CD4-positive, alpha-beta T cell treated with Interleukin-21 for 1 hour (primary cell): ENCODE data around the gene NUFIP2.
"Not testable (repeated sequence)": the region's sequence is repeated elsewhere in the genome, so short reads cannot be mapped to it uniquely, and the experiment has no call there.

ENCODE experiments used
- DNase-seq: peaks from one replicate; pipeline ENCODE4 v3.0.0-alpha.2; 2020

The NUFIP2 gene

GRCh38 chr17:29235904-29236303, 58.0 kb downstream of the NUFIP2 start:
- DNase-seq, result no peak

DNA sequence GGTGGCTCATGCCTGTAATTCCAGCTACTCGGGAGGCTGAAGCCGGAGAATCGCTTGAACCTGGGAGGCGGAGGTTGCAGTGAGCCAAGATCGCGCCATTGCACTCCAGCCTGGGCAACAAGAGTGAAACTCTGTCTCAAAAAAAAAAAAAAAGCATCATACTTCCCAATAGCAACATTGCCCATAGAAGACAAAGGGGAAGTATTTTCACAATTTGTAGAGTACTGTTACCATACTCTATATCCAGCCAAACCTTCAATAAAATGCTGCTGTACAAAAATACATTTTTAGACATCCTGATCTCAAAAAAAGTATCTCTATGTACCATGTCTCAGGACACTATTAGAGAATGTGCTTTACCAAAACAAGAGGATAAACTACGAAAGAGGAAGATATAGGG, 59.0 kb downstream of the NUFIP2 start:
- DNase-seq, result not testable (repeated sequence)

DNA sequence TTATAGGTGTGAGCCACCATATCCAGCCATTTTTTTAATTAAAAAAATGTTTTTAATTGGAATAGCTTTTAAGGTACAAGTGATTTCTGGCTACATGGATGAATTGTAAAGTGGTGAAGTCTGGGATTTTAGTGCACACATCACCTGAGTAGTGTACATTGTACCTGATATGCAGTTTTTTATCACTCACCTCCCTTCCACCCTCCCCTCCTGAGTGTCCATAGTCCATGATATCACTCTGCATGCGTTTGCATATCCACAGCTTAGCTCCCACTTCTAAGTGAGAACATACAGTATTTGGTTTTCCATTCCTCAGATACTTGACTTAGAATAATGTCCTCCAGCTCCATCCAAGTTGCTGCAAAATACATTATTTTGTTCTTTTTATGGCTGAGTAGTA, 60.6 kb downstream of the NUFIP2 start:
- no peak for DNase-seq

DNA sequence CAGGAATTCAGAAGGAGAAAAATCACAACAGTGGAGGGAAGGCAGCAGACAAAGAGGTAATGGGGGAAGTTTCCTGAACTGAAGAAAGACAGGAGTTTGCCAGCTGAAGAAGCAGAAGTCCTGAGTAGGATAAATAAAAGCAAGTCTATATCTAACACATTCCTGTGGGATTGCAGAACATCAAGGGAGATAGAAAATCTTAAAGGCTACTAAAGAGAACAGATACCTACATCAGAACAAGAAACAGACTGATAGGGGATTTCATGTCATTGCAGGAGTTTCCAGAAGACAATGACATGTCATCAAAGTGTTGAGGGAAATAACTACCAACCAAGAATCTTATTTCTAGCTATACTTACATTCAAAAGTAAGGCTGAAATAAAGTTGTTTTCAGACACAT, 68.6 kb downstream of the NUFIP2 start:
- DNase-seq, result no peak

GRCh38 chr17:29221338-29221737, 72.6 kb downstream of the NUFIP2 start:
- DNase-seq, result not testable (repeated sequence)

DNA sequence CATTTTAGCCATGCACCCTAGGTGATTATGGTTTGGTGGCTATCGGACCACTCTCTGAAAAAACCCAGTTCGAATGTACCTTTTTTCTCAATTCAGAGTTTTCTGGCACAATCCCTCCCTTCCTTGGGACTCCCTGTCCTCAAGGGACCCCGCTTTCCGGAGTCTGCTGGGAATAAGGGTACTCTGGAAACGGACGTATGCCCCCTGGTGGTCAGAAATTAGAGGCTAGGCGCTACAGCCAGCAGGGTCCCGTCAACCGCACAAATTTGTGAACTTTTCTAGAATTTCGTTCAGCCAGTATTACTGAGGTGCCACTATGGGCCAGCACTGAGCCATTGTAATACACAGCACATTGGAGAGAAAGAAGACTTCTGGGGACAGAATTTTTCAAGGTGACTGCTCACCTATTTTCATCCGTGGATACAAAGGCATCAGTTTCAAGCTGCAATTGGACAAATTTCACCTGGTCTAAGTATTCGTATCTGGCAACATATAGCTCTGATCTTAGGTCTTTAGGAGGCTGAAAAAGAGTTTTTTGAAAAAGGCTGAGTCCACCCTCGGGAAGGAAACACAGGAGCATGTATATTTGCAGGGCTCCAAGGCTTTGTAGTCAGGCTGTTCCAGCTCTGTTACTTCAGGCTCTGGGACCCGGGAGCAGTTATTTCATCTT, 74.4 kb downstream of the NUFIP2 start:
- peak; percentile 72 for DNase-seq

DNA sequence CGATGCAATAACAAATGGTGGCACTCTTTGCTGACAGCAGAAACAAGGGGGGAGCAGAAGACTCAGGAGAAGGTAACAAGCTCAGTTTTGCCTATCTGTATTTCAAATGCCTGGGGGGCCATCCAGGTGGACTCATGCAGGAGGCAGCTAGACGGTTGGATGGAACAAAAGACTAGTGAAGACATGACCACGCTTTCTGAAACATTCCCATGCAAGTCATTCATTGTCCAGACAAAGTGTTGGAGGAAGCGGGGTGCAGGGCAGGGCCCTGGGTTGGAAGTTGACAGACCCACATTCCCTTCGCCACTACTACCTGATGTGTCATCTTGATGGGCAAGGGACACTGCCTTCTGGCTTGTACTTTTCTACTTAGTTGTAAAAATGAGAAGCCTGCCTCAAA, 77.1 kb downstream of the NUFIP2 start:
- no peak for DNase-seq

GRCh38 chr17:29216181-29216580, 77.8 kb downstream of the NUFIP2 start:
- no peak for DNase-seq

DNA sequence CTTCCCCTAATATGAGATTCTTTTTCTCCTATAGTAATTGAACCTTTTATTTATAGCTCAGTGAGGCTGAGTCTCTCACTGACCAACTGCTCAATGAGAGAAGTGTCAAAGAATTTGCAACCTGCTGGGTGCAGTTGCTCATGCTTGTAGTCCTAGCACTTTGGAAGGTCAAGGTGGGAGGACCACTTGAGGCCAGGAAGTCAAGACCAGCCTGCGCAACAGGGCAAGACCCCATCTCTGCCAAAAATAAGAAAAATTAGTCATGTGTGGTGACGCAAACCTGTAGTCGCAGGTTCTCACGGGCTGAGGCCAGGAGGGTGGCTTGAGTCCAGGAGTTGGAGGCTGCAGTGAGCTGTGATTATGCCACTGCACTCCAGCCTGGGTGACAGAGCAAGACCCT, 78.2 kb downstream of the NUFIP2 start:
- DNase-seq, result no peak

DNA sequence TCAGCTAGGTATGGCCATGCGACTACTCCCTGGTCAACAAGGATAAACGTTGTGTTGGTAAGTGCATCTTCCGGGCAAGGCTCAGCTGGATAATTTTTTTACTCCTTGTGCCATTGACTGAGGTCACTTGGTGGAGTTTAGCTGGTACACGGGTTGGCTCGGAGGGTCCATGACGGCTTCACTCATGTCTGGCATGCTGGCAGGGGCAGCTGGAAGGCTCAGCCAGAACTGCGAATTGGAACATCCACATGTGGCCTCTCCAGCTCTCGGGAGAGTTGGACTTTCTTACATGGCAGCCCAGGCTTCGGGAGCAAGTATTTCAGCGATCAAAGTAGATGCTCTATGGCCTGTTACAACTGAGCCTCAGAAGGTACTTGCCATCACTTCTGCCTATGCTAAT, 78.8 kb downstream of the NUFIP2 start:
- no peak for DNase-seq

GRCh38 chr17:29214215-29215146, 79.5 kb downstream of the NUFIP2 start:
- no peak for DNase-seq

- DNase-seq, result no peak
These were observed 81.2 kb downstream of the NUFIP2 start for GRCh38 chr17:29212681-29213121.

- DNase-seq, result no peak
These were observed 81.8 kb downstream of the NUFIP2 start for GRCh38 chr17:29212094-29212631.

GRCh38 chr17:29210879-29211278, 83.1 kb downstream of the NUFIP2 start:
- DNase-seq, result no peak

- no peak for DNase-seq
These were observed 84.9 kb downstream of the NUFIP2 start for GRCh38 chr17:29209073-29209472.

- DNase-seq, result no peak
These were observed 86.0 kb downstream of the NUFIP2 start for GRCh38 chr17:29207975-29208374.
